Astrocyte (in vitro differentiated cells and primary cell): ENCODE measurements around the gene BLOC1S3.

Experiments
- EZH2 ChIP-seq: IDR thresholded peaks from 2 replicates; pipeline ENCODE4 v1.6.1; 2012; ENCODE audit warnings: mild to moderate bottlenecking, low read length, inconsistent platforms; ENCODE audit not compliant: insufficient read depth
- TF ChIP-seq, protein P1 (sequence below): IDR thresholded peaks from 2 replicates; pipeline ENCODE4 v1.5.1; 2011; ENCODE audit warnings: low read depth, mild to moderate bottlenecking, inconsistent platforms, low read length, moderate library complexity; ENCODE audit not compliant: insufficient read depth

DNA sequence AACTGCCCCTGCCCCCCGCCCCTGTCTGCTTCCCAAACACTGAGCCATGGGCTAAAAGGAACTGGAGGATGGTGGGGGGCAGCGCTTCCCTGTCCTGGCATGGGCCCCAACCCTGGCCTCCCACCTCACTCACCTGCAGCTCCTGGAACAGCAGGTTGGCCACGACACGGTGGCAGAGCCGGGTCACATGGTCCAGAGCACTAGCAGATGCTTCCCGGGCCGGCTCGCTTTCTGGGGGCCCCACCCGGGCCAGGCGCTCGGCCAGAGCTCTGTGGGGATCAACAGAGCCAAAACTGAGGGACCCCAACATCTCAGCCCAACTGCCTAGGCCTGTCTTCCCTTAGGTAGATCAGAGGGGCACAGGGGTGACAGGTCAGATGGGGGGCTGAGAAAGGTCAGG is 46.1 kb downstream of the BLOC1S3 start:
- TF ChIP-seq, protein P1, sequence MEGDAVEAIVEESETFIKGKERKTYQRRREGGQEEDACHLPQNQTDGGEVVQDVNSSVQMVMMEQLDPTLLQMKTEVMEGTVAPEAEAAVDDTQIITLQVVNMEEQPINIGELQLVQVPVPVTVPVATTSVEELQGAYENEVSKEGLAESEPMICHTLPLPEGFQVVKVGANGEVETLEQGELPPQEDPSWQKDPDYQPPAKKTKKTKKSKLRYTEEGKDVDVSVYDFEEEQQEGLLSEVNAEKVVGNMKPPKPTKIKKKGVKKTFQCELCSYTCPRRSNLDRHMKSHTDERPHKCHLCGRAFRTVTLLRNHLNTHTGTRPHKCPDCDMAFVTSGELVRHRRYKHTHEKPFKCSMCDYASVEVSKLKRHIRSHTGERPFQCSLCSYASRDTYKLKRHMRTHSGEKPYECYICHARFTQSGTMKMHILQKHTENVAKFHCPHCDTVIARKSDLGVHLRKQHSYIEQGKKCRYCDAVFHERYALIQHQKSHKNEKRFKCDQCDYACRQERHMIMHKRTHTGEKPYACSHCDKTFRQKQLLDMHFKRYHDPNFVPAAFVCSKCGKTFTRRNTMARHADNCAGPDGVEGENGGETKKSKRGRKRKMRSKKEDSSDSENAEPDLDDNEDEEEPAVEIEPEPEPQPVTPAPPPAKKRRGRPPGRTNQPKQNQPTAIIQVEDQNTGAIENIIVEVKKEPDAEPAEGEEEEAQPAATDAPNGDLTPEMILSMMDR, result no peak
- no peak for TF ChIP-seq EZH2
